HG02970 (cell line): ENCODE results near the gene ERC2.

Experiments used
- ATAC-seq: cut with Tn5 transposase; IDR thresholded peaks from one replicate; pipeline ENCODE4 v1.9.1; 2021; ENCODE audit warnings: mild to moderate bottlenecking, moderate library complexity, moderate number of reproducible peaks; ENCODE audit not compliant: unreplicated experiment, low FRiP score

Gene ERC2

DNA sequence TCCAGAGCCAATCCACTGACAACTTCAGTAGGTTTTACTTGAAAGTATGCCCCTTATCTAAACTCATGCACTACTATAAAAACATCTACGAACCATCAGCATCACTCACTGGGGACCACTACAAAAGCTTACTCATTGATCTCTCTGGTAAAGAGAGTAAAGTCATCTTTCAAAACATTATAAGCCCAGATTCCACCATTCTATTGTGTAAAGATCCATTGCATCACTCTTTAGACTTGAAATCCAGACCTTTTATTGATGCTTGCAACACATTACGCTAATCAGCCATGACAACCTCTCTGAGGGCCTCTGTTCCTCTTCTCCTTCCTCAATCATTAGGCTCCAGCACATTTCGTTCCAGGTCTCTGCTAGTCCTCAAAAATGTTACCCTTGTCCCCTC, 732.3 kb downstream of the ERC2 start:
- ATAC-seq: no peak

DNA sequence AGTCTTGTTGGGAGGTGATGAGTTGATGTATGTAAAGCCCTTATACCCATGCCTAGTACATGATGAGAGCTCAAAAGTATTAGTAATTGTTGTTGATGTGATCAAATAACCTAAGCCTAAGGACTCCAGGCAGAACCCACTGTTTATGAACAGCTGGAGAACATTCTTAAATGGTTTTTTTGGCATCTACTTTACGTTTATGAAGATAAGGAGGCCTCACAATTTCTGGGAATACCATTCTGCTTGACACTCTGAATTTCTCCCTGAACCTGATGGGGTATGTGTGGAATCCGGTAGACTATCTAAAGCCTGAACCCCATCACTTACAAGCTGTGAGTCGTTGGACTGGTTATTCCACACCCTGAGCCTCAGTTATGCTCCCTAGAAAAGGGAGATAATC, 736.5 kb downstream of the ERC2 start:
- ATAC-seq: no peak

DNA sequence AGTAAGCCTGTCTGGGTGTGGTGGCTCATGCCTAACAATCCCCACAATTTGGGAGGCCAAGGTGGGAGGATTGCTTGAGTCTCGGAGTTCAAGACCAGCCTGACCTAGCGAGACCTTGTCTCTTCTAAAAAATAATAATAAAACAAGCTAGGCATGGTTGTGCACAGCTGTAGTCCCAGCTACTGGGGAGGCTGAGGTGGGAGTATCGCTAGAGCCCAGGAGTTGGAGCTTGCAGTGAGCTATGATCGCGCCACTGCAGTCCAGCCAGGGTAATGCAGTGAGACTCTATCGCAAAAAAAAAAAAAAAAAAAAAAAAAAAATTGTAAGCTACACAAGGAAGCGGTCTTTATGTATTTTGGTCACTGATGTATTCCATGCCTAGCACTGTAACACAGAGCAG, 738.7 kb downstream of the ERC2 start:
- ATAC-seq: no peak

DNA sequence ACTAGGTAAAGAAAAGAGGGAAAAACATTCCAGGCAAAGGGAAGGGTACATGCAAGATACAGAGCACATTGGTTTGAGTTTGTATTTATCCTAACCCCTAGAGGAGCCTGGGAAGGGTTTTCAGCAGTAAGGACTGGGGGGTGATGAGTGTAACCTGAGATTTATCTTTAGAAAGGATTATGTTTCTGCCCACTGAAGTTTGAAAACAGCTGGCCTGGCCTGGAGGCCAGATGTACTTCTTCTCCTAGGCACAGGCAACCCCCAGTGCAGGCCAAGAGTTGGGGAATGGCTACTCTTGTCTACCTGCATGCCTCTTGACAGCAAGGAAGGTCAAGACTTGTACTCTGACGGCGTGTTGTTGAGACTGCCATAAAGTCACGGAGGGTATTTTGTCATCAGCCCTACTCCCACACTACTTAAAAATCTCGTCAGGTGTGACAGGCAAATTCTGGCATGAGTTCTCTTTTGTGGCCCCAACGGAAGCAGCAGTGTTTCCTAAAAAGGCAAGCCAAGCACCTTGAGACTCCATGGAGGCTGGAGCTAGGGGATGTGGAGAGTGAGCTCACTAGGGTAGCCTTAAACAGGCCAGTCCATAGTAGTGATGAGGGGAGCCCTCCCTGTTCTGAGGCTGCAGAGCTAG, 739.7 kb downstream of the ERC2 start:
- no peak for ATAC-seq

DNA sequence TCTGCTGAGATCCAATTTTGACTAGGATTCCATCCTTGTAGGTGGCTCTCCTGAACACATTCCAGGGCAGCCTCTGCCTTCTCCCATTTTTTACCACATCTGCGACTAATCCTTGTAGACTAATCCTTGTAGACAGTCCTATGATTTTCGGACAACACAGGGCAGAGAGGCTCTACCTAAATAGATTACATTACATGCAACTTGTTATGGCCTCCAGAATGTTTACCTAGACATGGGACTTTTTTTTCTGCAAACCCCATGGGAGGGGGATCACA, 741.8 kb downstream of the ERC2 start:
- no peak for ATAC-seq

DNA sequence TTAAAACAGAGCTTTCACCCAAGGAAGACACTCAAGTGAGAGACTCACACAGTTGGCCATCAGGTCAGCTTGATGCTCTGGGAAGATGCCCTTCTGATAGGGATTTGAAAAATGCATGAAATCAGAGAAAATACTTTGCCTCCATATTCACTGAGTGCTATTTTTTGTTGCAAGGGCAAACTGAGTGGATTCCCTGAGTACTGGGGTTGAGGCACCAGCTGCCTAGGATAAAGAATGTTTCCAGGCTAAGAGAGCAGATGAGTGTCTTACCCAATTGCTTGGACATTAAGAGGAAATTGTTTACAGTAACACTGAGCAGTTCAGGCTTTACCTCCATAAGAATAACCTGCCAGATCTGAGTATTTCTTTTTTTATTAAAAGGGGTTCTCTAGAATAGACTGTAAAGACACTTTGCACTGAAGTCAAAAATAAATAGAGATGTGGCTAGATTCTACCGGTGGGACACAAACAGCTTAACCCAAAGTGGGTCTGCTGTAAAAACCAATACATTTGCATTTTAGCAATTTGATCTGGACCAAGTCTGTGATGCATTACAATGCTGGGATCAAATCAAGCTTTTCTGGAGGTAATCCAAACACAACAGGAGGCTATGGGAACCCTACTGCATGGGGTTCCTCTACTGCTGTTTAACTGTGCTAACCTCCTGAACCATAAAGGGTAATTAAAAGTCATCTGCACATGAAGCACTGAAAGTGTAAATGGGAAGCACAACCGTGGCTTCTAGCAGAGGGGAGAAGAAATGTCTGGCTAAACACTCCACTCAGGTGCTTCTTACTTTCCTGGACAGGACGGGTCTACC, 742.4 kb downstream of the ERC2 start:
- no peak for ATAC-seq

DNA sequence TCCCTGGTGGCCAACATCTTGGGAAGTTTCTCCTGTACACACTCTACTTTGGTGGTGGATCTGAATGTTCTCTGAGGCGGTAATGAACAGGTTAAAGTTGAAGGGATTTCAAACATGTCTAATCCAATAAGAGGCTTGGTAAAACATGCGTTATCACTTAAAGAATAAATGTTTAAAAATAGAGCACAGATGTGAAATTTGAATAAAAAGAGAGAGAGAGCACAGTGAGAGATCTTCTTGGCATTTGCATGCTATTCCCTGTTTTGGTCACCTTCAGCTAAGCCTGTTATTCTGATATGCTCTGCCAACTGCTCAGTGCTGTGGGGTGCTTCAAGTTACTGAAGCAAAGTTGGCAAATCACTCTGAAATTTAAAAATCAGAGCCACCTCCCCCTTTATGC, 743.4 kb downstream of the ERC2 start:
- no peak for ATAC-seq

DNA sequence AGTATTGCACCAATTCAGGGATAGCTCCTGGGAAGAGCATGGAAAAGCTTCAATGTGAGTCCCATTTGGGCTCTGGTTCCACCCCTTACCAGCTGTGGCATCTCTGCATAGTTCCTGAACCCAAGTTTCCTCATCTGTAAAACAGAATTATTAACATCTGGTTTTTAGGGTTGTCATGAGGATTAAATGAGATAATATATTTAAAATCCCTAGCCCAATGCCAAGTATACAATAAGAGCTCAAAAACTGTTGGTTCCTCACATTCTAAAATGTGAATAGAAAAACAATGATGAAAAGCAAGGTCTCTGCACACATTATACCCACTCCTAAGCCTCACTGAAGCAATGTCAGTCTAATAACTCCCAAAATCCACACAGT, 743.9 kb downstream of the ERC2 start:
- ATAC-seq: no peak

DNA sequence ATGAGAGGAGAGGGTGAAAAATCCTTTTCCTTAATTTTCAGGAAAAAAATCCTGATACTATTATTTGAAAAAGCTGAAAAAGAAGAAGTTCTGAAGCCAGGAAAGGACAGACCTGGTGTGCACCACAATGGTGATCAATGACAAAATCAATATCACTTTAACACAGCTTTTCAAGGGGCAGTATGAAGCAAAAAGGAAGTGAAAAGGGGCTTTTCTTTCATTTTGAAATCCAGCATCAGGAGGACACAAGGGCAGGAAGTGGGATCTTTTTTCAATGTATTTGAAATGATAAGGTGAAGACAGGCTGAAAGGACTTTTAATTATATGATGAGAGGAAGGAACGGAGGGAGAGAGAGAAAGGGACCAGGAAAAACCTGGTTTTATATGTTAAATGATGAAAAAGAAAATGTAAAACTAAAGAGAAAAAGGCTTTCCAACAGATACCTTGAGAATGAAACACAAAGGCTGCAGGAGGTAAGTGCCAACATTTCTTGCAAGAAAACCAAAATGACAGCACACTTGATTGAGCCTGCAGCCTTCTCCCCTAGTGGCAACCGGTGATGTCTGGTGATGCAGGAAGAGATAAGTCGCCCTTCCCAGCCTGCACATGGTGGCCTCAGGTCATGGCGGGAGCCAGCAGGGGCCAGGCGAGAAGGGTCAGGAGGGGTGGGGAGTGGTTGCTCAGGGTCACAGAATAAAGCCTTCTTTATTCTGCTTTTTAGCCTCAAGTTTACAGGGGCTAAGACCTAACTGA, 744.4 kb downstream of the ERC2 start:
- no peak for ATAC-seq

DNA sequence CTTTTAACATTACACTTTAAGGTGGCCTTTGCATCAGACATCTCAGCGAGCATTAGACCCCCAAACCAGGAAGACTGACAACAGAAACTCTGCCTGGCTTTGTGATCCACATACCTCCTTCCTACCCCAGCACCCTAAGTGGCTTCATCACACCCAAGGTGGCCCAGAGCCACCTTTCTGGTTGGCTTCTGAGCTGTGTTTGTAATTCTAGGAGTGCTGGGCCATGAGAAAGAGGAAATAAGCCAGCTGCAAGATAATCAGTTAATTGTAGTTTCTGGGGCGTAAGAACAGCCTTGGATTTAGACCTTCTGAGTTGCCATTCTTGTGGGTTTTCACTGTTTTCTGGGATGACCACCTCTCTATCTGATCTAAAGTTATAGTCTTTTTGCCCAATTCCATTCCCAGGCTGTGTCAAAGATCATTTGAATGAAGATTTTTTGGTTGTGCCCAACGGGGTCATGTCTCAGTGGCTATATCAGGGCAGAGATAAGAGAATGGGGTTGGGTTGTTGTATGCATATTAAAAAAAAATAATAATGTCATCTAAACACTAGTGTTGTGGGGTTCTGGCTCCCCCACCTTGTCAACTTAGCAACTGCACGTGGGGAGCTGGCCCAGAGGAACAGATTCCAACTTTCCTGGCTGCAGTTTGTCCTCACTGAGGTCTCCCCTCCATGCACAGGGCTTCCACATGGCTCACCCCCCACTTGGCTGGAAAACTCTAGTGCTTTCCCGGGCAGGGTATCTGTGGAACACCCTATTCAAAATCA, 746.4 kb downstream of the ERC2 start:
- ATAC-seq: no peak

DNA sequence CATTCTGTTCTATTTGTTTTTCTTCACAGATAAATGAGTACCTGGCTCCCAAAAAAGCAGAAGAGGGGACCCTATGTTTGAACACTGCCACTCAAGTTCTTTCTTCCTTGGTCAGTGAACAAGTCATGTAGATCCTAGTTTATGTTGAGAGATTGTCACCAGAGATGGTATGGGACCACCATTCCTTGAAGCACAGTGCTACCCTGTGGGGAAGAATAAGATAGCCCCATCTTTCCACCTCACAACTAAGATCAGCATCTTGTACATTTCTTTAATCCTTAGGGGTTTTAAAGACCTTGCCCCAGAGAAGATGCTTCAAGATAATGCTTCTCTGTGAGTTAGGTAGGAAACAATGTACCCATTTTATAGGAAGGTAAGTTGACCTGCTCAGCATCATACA, 747.7 kb downstream of the ERC2 start:
- ATAC-seq: no peak

DNA sequence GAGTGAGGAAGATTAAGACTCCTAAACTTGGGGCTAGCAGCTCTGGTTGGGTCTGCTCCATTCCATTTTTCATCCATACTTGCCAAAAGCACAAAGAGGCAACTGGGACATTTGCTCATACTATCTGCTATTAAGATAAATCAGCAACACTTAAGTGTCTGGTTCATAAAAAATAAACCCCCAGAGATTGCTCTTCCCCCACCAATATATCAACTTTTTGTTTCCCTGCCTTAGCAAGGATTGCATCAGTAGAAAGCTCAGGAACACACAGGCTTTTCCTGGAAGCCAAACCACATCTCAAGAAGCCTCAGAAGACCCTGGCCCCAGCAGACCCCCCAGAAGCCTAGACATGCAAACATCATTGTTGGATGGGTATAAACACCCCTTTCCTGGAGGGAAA, 748.8 kb downstream of the ERC2 start:
- no peak for ATAC-seq

DNA sequence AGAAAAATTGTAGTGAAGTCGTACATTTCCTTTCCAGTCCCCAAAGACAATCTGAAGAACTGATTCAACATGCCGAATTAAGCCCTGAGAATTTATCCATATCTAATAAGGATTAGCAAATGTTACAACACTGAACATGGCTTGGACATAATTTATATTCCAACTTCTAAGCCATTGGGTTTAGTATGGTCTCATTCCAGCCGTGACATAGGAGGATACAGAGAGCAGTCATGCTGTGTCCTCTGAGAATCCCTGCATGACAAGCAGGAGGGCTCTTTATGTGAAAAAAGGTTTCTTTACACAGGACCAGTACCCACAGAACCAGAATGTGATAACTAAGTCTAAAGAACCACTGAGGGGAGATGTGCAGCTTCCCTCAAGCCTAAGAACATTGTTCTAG, 749.3 kb downstream of the ERC2 start:
- ATAC-seq: no peak

DNA sequence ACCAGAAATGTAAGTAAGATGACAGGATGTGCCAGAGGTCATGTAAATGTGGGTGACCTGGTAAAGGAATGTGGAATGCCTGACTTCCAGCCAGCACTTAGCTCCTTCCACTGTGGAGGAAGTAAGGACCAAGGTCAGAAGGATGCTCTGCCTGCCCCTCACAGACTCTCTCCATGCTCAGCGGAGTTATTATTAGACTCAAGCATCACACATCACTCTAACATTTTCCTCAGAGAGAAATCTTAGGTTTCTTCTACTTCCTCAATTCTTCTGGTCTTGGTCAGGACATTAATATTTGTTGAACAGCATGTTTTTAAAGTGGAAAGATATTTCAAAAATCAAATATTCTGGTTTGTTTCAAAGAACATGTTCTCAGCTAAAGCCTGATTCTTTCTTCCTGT, 749.7 kb downstream of the ERC2 start:
- no peak for ATAC-seq

DNA sequence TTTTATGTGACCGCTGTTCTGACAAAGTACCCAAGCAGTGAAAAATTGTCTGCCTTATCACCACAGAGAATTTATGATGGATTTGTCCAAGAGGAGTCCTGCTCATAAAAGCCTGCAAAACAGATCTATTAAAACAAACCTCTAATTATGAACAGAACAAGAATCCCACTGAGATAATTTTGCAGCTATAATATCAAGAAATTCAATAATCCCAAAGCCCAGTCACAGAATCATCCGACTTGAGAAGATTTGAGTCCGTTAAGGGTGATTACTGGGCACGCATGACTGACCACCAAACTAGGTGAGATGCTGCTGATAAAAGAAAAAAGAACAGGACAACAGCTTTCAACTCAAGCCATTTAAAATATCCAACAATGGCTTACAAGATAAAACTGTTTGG, 750.2 kb downstream of the ERC2 start:
- no peak for ATAC-seq

DNA sequence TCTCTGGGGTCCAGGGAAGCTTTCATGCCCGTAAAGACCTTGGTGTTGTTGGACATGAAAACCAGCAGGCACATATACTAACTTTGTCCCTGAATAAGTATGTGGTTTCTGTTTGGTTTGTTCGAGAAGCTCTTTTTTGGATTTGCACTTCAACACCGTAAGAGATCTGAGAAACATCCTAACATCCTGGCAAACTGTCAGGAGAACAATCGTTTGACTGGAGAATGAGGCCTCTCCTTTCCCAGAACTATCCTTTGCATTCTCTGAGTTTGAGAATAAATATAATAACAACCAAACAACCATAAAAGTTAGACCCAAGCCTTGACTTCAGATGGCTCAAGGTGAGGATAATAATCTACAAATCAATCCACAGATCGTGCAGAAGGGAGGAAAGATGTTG, 750.8 kb downstream of the ERC2 start:
- ATAC-seq: no peak

DNA sequence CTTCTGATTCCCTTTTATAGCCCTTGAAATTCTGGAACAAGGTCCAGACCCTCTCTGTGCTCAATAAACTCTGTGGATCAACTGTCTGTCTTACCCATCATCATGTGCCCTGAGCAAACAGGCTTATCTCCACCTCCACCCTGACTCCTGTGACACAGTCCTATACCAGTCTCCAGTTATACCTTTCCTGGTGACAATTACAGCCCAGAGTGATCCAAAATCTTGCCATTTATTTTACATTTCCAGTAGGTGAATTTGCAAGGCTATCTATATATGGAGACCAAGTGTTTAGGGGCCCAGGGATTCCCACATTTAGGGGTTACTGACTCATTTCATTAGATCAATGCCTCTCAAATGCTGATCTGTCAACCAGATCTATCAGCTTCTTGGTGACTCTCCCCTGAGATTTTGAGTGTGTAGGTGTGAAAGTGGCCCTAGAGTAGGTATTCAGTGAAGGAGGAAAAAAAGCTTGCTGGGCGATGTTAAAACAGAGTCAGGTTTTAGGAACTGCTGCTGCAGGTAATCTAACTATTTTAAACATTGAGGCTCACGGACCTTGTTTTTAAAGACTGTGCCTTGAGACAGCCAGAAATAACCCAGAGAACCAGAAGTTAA, 751.5 kb downstream of the ERC2 start:
- ATAC-seq: no peak

DNA sequence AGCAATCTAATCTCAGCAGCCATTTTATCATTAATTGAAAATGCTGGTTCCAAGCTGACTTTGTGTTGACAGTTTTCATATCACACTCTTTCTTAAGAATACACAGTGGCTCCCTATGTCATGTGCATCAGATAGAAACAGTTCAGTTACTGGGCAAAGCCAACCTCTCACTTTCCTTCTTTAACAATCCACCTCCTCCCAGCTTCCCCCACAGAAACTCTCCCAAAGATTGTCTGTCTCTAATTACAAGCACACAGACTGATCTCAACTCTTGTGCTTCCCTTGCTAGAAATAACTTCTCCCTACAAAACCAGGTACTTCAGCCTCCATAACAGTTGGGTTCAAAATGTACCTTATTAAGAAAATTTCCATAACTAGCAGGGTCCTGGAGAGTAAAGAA, 752.2 kb downstream of the ERC2 start:
- ATAC-seq: no peak

DNA sequence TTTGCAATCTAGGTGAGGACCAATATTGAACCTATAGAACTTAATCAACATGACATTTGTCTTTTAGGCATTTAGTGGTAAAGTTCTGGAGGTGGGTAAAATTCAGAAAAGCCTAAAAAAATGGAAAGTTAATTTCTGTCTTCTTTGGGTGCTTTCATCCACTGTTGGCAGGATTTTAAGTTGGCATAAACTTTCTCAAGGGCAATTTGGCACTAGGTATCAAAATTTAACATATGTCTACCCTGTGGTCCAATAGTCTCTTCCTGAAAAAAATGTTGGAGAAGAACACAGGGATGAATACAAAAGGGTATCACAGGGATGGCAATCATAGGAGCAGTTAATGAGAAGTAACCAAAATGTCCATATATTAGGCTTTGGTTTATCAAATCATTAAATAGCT, 754.2 kb downstream of the ERC2 start:
- no peak for ATAC-seq

DNA sequence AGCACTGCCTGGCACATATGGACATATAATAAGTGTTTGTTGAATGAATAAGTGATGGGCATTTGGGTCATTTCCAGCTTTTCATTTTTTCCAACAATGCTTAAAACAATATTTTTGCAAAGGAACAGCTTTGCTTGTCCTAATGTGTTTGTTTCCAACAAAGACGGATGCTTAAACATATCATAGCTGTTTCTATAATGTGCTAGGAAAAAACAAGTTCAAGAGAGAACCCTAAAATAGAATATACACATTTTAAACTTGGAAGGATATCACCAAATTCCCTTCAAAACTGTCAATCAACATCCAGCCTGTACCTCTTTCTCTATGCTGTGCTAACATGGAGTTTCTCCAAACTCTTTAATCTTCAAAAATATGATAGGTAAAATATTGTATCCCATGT, 756.6 kb downstream of the ERC2 start:
- no peak for ATAC-seq
